Large intestine (tissue), 3 donors: Measurements from ENCODE around the gene ABCF3. TPM values are rescaled to one million over a fixed set of nuclear protein-coding genes. Genes with fewer than 3 reads are reported as not detected.

Experiments used
- DNase-seq, 2 donors: peaks; one replicate each; pipeline versions ENCODE4 v3.0.0 to v3.0.0-alpha.2; 2013
- H3K27ac ChIP-seq: one replicate; pipeline ENCODE4 v1.5.1; 2013; ENCODE audit warnings: low read length
- H3K27me3 ChIP-seq: 2 replicates; pipeline ENCODE4 v1.6.1; 2013; ENCODE audit warnings: low read length; ENCODE audit not compliant: control insufficient read depth, insufficient read depth
- H3K36me3 ChIP-seq: 2 replicates; pipeline ENCODE4 v1.6.1; 2013; ENCODE audit warnings: low read length; ENCODE audit not compliant: control insufficient read depth, insufficient read depth
- H3K4me1 ChIP-seq: one replicate; pipeline ENCODE4 v1.6.1; 2013; ENCODE audit warnings: low read length; ENCODE audit not compliant: control insufficient read depth, insufficient read depth
- H3K4me3 ChIP-seq: one replicate; pipeline ENCODE4 v1.5.1; 2013; ENCODE audit warnings: low read length
- H3K9me3 ChIP-seq: one replicate; pipeline ENCODE4 v1.6.1; 2013; ENCODE audit warnings: mild to moderate bottlenecking, low read depth, low read length, moderate library complexity; ENCODE audit not compliant: control insufficient read depth
- WGBS: methylation state at CpG from one replicate; pipeline ENCODE4 v1.1.5; 2013; ENCODE audit warnings: low lambda C conversion rate; ENCODE audit not compliant: insufficient coverage; 5-methylcytosine and 5-hydroxymethylcytosine counted together
- polyA plus RNA-seq: library from polyadenylated mRNA; unstranded; fragments of 120-200 nt; gene quantifications from one replicate; pipeline ENCODE4 v1.2.1, GENCODE V29; 2013

Gene ABCF3
- polyA plus RNA-seq, 1 donor = 72.3 TPM

GRCh38 chr3:184166671-184167070 lies 19.3 kb upstream of the ABCF3 start:
- Histone ChIP-seq H3K9me3 (no peaks in the 10 kb centered on the region), H3K4me3 (no peak overlapping the region), H3K4me1 (no peaks in the 10 kb centered on the region), H3K27ac (no peak overlapping the region), H3K36me3 (peaks cover 88% of the 10 kb centered on the region), H3K27me3 (no peaks in the 10 kb centered on the region)
- WGBS = no CpG with 5 or more reads among the region's 6 CpGs
- no peak for DNase-seq

GRCh38 chr3:184167786-184168185 lies 18.2 kb upstream of the ABCF3 start:
- H3K9me3 ChIP-seq = no peaks in the 10 kb centered on the region
- no peak overlapping the region for H3K27ac ChIP-seq
- no peak for DNase-seq
- no peaks in the 10 kb centered on the region for H3K4me1 ChIP-seq
- no peak overlapping the region for H3K4me3 ChIP-seq
- no peaks in the 10 kb centered on the region for H3K27me3 ChIP-seq
- peaks cover 93% of the 10 kb centered on the region for H3K36me3 ChIP-seq
- WGBS = no CpG with 5 or more reads among the region's 8 CpGs

DNA sequence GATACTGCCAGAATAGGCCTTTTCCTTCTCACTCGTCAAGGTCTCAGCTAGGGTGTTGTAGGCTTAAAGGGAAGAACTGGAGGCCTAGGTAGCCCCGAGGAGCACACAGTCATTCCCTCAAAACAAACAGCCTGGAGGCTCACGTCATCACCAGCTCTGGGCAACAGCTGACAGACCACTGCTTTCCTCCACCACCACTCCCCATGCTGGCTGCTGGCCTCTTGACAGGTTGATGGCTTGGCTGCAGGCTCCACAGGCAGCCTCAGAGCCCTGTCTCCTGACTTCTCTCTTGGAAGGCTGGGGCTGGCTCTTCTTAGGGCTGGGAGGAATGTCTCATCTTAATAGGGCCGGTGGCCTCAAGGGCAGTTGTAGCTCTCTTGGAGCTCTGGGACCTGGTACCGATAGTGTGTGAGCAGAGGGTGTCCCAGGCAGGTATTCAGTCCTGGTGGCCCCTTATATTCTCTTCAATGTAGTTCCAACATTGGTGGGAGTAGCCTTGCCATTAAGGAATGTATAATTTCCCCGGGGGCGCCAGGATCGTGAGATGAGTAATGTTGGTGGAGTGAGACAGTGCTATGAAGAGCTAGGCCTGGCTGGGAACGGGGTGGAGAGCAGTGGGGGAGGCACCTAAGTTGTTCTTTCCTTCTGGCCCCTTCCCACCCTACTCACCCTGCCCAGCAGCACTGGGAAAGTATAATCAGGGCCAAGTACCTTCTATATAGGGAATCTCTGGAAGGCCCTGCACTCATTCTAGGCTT lies 17.5 kb upstream of the ABCF3 start:
- no peak for DNase-seq
- H3K27ac ChIP-seq = no peak overlapping the region

DNA sequence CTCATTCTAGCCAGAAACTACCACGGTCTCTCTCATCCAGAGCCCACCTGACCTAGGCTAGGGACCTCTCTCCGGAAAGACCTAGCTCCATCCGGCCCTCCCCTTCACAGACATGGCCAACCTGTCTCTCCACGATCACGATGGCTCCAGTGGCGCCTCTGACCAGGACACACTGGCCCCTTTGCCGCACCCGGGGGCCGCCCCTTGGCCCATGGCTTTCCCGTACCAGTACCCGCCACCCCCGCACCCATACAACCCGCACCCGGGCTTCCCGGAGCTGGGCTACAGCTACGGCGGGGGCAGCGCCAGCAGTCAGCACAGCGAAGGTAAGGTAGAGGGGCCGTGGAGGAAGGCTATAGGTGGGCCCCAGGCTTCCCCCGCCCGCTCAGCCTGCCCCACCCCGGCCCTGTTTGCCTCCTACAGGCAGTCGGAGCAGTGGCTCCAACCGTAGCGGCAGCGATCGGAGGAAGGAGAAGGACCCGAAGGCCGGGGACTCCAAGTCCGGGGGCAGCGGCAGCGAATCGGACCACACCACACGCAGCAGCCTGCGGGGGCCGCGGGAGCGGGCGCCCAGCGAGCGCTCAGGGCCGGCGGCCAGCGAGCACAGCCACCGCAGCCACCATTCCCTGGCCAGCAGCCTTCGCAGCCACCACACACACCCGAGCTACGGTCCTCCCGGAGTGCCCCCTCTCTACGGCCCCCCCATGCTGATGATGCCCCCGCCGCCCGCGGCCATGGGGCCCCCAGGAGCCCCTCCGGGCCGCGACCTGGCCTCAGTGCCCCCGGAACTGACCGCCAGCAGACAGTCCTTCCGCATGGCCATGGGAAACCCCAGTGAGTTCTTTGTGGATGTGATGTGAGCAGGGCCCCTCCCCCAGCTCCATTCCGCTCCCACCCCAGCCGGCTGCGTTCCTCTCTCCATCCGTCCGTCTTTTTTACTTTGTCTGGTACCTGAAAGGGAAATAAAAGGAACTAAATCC lies 15.8 kb upstream of the ABCF3 start:
- DNase-seq = no peak
- Histone ChIP-seq H3K4me3 (no peak overlapping the region), H3K9me3 (no peaks in the 10 kb centered on the region), H3K27me3 (no peaks in the 10 kb centered on the region), H3K36me3 (peaks cover 70% of the 10 kb centered on the region), H3K27ac (no peak overlapping the region), H3K4me1 (no peaks in the 10 kb centered on the region)
- WGBS = no CpG with 5 or more reads among the region's 66 CpGs

More for the DNA sequence above, 17.5 kb upstream of the ABCF3 start:
- H3K36me3 ChIP-seq = peaks cover 87% of the 10 kb centered on the region
- H3K4me1 ChIP-seq = no peaks in the 10 kb centered on the region
- no peaks in the 10 kb centered on the region for H3K27me3 ChIP-seq
- no peak overlapping the region for H3K4me3 ChIP-seq
- no CpG with 5 or more reads among the region's 9 CpGs for WGBS
- H3K9me3 ChIP-seq = no peaks in the 10 kb centered on the region

- DNase-seq = no peak
- Histone ChIP-seq H3K4me1 (peaks cover 7% of the 10 kb centered on the region), H3K4me3 (no peak overlapping the region), H3K27ac (no peak overlapping the region), H3K27me3 (no peaks in the 10 kb centered on the region), H3K36me3 (peaks cover 57% of the 10 kb centered on the region), H3K9me3 (no peaks in the 10 kb centered on the region)
- no CpG with 5 or more reads among the region's 9 CpGs for WGBS
These were observed 14.4 kb upstream of the ABCF3 start for GRCh38 chr3:184171562-184171961.

- DNase-seq = no peak
- Histone ChIP-seq H3K36me3 (peaks cover 55% of the 10 kb centered on the region), H3K9me3 (no peaks in the 10 kb centered on the region), H3K27ac (no peak overlapping the region), H3K4me1 (peaks cover 20% of the 10 kb centered on the region), H3K27me3 (no peaks in the 10 kb centered on the region), H3K4me3 (no peak overlapping the region)
- WGBS = 100% methylated on average over 2 of the region's 5 CpGs
These were observed 13.2 kb upstream of the ABCF3 start for GRCh38 chr3:184172681-184173373.

DNA sequence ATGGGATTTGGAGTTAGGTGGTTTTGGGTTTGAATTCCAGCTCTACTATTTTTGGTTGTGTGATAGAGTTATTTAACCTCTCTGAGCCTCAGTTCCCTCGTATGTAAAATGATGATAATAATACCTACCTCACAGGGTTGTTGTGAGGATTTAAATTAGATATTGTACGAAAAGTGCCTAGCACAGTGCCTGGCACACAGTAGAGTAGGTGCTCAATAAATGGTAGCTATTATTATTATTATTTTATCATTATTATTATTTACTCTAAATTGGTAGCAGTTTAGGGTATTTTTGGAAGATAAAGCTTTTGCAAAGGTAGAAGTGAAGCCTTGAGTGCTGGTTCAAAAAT lies 12.7 kb upstream of the ABCF3 start:
- H3K9me3 ChIP-seq = no peaks in the 10 kb centered on the region
- H3K36me3 ChIP-seq = peaks cover 55% of the 10 kb centered on the region
- H3K4me1 ChIP-seq = peaks cover 25% of the 10 kb centered on the region
- H3K27me3 ChIP-seq = no peaks in the 10 kb centered on the region
- DNase-seq = no peak
- 100% methylated on average over 1 of the region's 2 CpGs for WGBS
- H3K27ac ChIP-seq = no peak overlapping the region
- H3K4me3 ChIP-seq = no peak overlapping the region

- WGBS = 0% methylated on average over 1 of the region's 4 CpGs
These were observed 11.7 kb upstream of the ABCF3 start for GRCh38 chr3:184174284-184174645.

GRCh38 chr3:184174646-184175492 lies 11.1 kb upstream of the ABCF3 start, which contains the start of gene AP2M1:
AP2M1 (plus strand) TSS chr3:184174855; CDS start chr3:184176994, 2,139 bp downstream.
- Histone ChIP-seq H3K4me3 (peak within 1 kb of the TSS; percentile 99), H3K9me3 (no peaks in the 10 kb centered on the region), H3K4me1 (peaks cover 32% of the 10 kb centered on the region), H3K27me3 (no peaks in the 10 kb centered on the region), H3K36me3 (peaks cover 56% of the 10 kb centered on the region), H3K27ac (peak within 1 kb of the TSS; percentile 92)
- 0% methylated on average over 2 of the region's 73 CpGs for WGBS
- DNase-seq = peak; percentile 99

More at GRCh38 chr3:184174284-184174645, 11.7 kb upstream of the ABCF3 start:
- no peaks in the 10 kb centered on the region for H3K27me3 ChIP-seq
- peaks cover 32% of the 10 kb centered on the region for H3K4me1 ChIP-seq
- no peaks in the 10 kb centered on the region for H3K9me3 ChIP-seq
- no peak overlapping the region for H3K27ac ChIP-seq
- peaks cover 55% of the 10 kb centered on the region for H3K36me3 ChIP-seq
- no peak for DNase-seq
- H3K4me3 ChIP-seq = no peak overlapping the region
